Natural killer cell treated with Interleukin-12 subunit alpha and Interleukin-12 subunit beta and Interleukin-15 and Interleukin-18, amount 100 ng/mL, for 72 hours (primary cell): Measurements from ENCODE around the gene HERC3. TPM values are rescaled to one million over a fixed set of nuclear protein-coding genes. Genes with fewer than 3 reads are reported as not detected.

Source experiments
- ATAC-seq, 2 donors: fragments of 150-1000 bp; cut with Tn5 transposase in 1 of 2; sonication (Bioruptor Pico), chemical (Tn5 transposase) in 1 of 2; 2 replicates each; pipeline ENCODE4 v1.10.0; 2021
- DNase-seq: peaks from one replicate; pipeline ENCODE4 v3.0.0; 2022; ENCODE audit warnings: low spot score
- H3K27ac Mint-ChIP-seq, 2 donors: 1 replicate in 1 of 2; 2 replicates in 1 of 2; pipeline ENCODE4 v1.8.0; 2022; ENCODE audit warnings: mixed read lengths in 2 of 2, mild to moderate bottlenecking in 1 of 2, moderate library complexity in 1 of 2
- H3K27me3 Mint-ChIP-seq, 2 donors: 1 replicate in 1 of 2; 2 replicates in 1 of 2; pipeline ENCODE4 v1.8.0; 2022; ENCODE audit warnings: mixed read lengths in 2 of 2
- H3K36me3 Mint-ChIP-seq: one replicate; pipeline ENCODE4 v1.8.0; 2022; ENCODE audit warnings: mixed read lengths
- H3K4me1 Mint-ChIP-seq, 2 donors: 1 replicate in 1 of 2; 2 replicates in 1 of 2; pipeline ENCODE4 v1.8.0; 2022; ENCODE audit warnings: low read depth in 2 of 2, mixed read lengths in 2 of 2, mild to moderate bottlenecking in 1 of 2
- H3K4me3 Mint-ChIP-seq: one replicate; pipeline ENCODE4 v1.8.0; 2022; ENCODE audit warnings: mixed read lengths
- H3K9me3 Mint-ChIP-seq: 2 replicates; pipeline ENCODE4 v1.8.0; 2022; ENCODE audit warnings: mixed read lengths
- total RNA-seq, 2 donors: library from RNA; stranded (reverse); gene quantifications; one replicate each; pipeline ENCODE4 v1.2.3, GENCODE V29; 2022

Gene HERC3
- total RNA-seq, 2 donors from 2014 or later, result 27.9 to 49.6 TPM

DNA sequence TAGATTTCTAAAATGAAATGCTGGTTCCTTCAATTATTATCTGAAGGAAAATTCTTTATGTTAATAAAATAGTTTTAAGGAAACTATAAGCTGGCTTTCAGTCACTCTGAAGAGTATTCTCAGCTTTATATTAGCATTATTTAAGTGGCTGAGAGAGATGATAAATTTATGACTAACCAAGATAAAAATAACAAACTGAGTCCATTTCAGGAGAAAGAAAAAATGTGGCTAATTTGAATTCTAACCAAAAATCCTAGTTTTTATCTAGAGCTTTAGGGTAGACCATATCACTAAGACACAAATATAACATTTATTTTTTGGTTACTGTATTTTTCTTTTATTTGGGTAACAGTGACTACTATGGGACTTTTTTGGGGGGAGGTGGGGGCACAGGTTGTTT is 164.8 kb downstream of the HERC3 start:
- DNase-seq, result no peak
- no peak overlapping the region for H3K4me3 Mint-ChIP-seq
- no peak for ATAC-seq
- no peaks in the 10 kb centered on the region for H3K9me3 Mint-ChIP-seq
- H3K27ac Mint-ChIP-seq, result no peak overlapping the region
- no peaks in the 10 kb centered on the region for H3K27me3 Mint-ChIP-seq
- H3K36me3 Mint-ChIP-seq, result no peaks in the 10 kb centered on the region
- H3K4me1 Mint-ChIP-seq, result peaks cover 10 to 12% of the 10 kb centered on the region in 2 donors

DNA sequence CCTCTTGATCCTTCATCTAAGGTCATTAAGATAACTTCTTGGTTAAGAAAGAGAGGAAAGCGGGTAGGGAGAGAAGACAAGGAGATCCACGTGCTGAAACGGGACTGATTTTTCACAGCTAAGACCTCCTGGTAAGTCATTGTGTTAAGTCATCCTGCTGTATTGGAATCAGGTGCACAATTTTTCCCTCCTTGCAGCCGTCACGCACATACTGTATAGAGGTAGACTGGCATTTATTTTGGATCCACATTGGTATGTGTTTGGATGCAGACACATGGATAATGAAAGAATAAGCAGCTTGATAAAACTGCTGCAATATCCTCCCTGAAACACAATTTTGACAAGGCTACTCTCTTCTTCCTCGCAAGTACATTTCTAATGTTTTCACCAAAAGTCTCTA is 165.5 kb downstream of the HERC3 start:
- Mint-ChIP-seq H3K36me3 (no peaks in the 10 kb centered on the region), H3K27ac (no peak overlapping the region), H3K27me3 (no peaks in the 10 kb centered on the region), H3K4me1 (peaks cover 12 to 13% of the 10 kb centered on the region in 2 donors), H3K4me3 (no peak overlapping the region), H3K9me3 (no peaks in the 10 kb centered on the region)
- no peak for DNase-seq
- ATAC-seq, result no peak

Other genes starting within 250 kb of the HERC3 start
- gene HERC6, start 213.6 kb upstream of the HERC3 start, total RNA-seq, result 10 to 100 TPM in 1 of 2 donors, 1 to 10 TPM in 1; 8.0 to 10.9 TPM
- gene HERC5, start 135.4 kb upstream of the HERC3 start, total RNA-seq, result 1 to 10 TPM; 5.8 to 6.4 TPM
- gene PYURF, start 68.7 kb upstream of the HERC3 start, total RNA-seq, result 10 to 100 TPM; 31.3 to 46.3 TPM
- 1 to 10 TPM; 4.6 to 7.5 TPM for gene NAP1L5, start 105.3 kb downstream of the HERC3 start, total RNA-seq